LNCaP clone FGC (cell line): ENCODE measurements around the gene RAD54L.

Source experiments
- DNase-seq: peaks from one replicate; pipeline ENCODE4 v3.0.0-alpha.2; 2011; ENCODE audit warnings: low read depth
- H3K4me3 ChIP-seq: 2 replicates; pipeline ENCODE4 v1.5.1; 2011; ENCODE audit warnings: mild to moderate bottlenecking, low read depth, low read length, control low read depth
- CTCF ChIP-seq: IDR thresholded peaks from 2 replicates; pipeline ENCODE4 v1.5.1; 2012; ENCODE audit warnings: mild to moderate bottlenecking; ENCODE audit not compliant: control insufficient read depth, insufficient read depth; ENCODE audit errors: extremely low read depth

The RAD54L gene

DNA sequence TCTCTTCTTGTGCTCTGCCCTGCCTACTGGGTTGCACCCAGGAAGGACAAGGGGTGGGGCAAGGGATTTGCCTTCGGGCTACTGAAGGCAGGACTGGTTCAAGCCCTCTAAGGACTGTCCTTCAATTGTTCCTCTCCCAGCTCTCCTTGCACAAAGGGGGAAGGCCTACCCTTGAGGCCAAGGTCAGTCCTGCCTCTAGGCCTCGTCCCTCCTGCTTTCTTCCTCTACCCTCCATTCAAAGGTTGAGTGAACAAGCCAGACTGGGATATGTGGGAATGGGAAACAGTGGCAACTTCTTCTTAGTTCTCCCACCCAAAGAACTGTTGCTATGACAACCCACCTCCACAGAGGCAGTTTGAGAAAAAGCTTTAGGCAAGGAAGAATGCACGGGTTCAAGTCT, 41.8 kb upstream of the RAD54L start:
- no peak overlapping the region for H3K4me3 ChIP-seq
- no peak for TF ChIP-seq CTCF
- DNase-seq, result no peak

DNA sequence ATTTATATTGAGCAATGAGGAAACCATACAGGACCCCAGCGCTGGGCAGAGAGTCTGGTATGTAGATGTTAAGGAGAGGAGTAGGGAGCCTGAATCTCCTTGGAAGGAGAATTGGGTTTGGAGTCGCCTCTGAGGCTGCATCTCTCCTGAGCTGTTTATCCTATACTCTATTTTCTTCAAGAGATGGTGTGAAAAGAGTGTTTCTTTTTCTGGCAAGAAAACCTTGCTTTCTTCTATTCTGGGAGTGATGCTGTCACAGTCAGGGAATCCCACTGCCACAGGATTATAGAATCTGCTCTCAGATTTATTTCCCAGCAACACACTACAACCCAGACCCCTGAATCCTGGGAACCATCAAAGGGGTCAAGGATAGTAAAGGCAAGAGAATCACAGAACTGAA, 41.2 kb upstream of the RAD54L start:
- no peak overlapping the region for H3K4me3 ChIP-seq
- no peak for TF ChIP-seq CTCF
- no peak for DNase-seq

- no peak for DNase-seq
- H3K4me3 ChIP-seq, result no peak overlapping the region
- no peak for TF ChIP-seq CTCF
Measured at GRCh38 chr1:46210561-46210960, 37.0 kb upstream of the RAD54L start.

DNA sequence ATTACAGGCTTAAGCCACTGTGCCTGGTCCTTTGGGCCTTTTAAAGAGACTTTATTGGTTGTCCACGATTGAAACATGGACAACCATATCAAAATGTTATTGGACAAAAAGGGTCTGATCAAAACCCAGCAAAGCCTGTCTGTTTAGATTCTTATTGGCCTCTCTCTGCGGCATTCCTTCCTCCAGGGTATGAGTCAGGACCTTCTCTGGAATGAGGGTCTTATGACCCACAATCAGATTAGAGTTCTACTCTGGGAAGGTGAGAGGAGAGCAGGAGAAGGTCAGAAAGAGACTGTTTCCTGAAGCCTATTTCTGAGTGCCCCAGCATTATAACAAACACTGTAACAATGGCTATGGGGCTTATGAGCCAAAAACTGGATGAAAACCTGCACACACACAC, 36.5 kb upstream of the RAD54L start:
- no peak for TF ChIP-seq CTCF
- DNase-seq, result no peak
- H3K4me3 ChIP-seq, result no peak overlapping the region

- no peak for TF ChIP-seq CTCF
- H3K4me3 ChIP-seq, result no peak overlapping the region
- DNase-seq, result no peak
Measured at GRCh38 chr1:46215504-46215903, 32.1 kb upstream of the RAD54L start.

DNA sequence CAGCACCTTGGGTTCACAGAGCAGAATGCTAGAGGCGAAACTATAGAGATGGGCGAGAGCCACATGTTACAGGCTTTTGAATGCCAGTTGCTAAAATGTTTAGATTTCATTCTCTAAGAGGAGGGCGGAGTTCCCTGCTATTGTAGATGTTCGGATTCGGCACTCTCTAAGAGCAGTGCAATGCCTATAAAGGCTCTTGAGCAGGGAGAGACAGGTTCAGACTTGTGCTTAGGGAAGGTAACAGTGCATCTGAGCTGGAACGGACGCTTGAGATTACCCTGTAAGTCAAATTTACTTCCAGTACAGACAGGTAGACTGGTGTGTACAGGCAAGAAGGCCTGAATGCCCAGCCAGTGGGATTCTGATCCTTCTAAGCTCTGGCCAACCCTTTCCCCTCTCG, 29.1 kb upstream of the RAD54L start:
- no peak for DNase-seq
- no peak overlapping the region for H3K4me3 ChIP-seq
- TF ChIP-seq CTCF, result no peak
